Caco-2 (cell line): Measurements from ENCODE around the gene NPR1. TPM values are rescaled to one million over a fixed set of nuclear protein-coding genes. Genes with fewer than 3 reads are reported as not detected.

Experiments
- BruUV-seq: library from RNA; stranded (reverse); fragments of 400-500 nt; replicated peaks from 2 replicates; lab custom pipeline; 2021; lab: Mats Ljungman, UMichigan
- CTCF ChIA-PET: fragments of 300-600 bp; sonication (Branson Sonifier 250); formaldehyde crosslinking; loops from one replicate; lab custom pipeline; 2022; ENCODE audit warnings: antibody characterized with exemption; lab: Charles Lee
- POLR2A ChIA-PET: fragments of 300-600 bp; sonication (Branson Sonifier 250); formaldehyde crosslinking; loops from one replicate; lab custom pipeline; 2022; ENCODE audit warnings: antibody characterized with exemption; lab: Charles Lee
- DNase-seq, 2 experiments: peaks; one replicate each; pipeline versions ENCODE4 v3.0.0 to v3.0.0-alpha.2; 2020 to 2022
- H3K27me3 ChIP-seq: replicated peaks from 2 replicates; pipeline ENCODE4 v1.6.0; 2011; ENCODE audit warnings: low read length; ENCODE audit not compliant: control insufficient read depth, insufficient read depth
- H3K36me3 ChIP-seq: 2 replicates; pipeline ENCODE4 v1.5.1; 2011; ENCODE audit warnings: low read length; ENCODE audit not compliant: control insufficient read depth, insufficient read depth
- H3K4me1 ChIP-seq: fragments of 250-450 bp; sonication (Bioruptor Pico); 2 replicates; pipeline ENCODE4 v1.5.1; 2020; ENCODE audit warnings: mild to moderate bottlenecking
- H3K4me3 ChIP-seq: 2 replicates; pipeline ENCODE4 v1.5.1; 2011; ENCODE audit warnings: low read depth, mild to moderate bottlenecking, control low read depth, low read length
- H3K9me3 ChIP-seq: fragments of 250-450 bp; sonication (Bioruptor Pico); 2 replicates; pipeline ENCODE4 v1.5.1; 2020; ENCODE audit warnings: mild to moderate bottlenecking, moderate library complexity
- H3K27ac Mint-ChIP-seq: one replicate; pipeline ENCODE4 v1.8.0; 2022; ENCODE audit warnings: mixed read lengths; ENCODE audit not compliant: unreplicated experiment
- H3K27me3 Mint-ChIP-seq: one replicate; pipeline ENCODE4 v1.8.0; 2022; ENCODE audit warnings: mixed read lengths; ENCODE audit not compliant: insufficient read depth, unreplicated experiment
- H3K36me3 Mint-ChIP-seq: one replicate; pipeline ENCODE4 v1.8.0; 2022; ENCODE audit warnings: mild to moderate bottlenecking, mixed read lengths; ENCODE audit not compliant: insufficient read depth, unreplicated experiment
- H3K4me1 Mint-ChIP-seq: one replicate; pipeline ENCODE4 v1.8.0; 2022; ENCODE audit warnings: low read depth, mixed read lengths; ENCODE audit not compliant: unreplicated experiment
- H3K4me3 Mint-ChIP-seq: one replicate; pipeline ENCODE4 v1.8.0; 2022; ENCODE audit warnings: mild to moderate bottlenecking, moderate library complexity, mixed read lengths; ENCODE audit not compliant: unreplicated experiment
- H3K9me3 Mint-ChIP-seq: one replicate; pipeline ENCODE4 v1.8.0; 2022; ENCODE audit warnings: mixed read lengths; ENCODE audit not compliant: unreplicated experiment
- CTCF ChIP-seq, 2 experiments: fragments of 200-600 bp in 1 of 2; IDR thresholded peaks; 1 replicate in 1 of 2; 2 replicates in 1 of 2; pipeline versions ENCODE4 v1.5.1 to v1.8.0; 2011 to 2022; ENCODE audit warnings: antibody characterized with exemption in 1 of 2, control low read depth in 1 of 2, inconsistent platforms in 1 of 2, low read depth in 1 of 2, low read length in 1 of 2, mild to moderate bottlenecking in 1 of 2, moderate library complexity in 1 of 2; ENCODE audit not compliant: insufficient read depth in 1 of 2, severe bottlenecking in 1 of 2, unreplicated experiment in 1 of 2
- intact Hi-C: fragments of 100-400 bp; cut with micrococcal nuclease; formaldehyde crosslinking; loops from one replicate; pipeline ENCODE4 v1.10.0; 2022; ENCODE audit not compliant: unreplicated experiment
- total RNA-seq: library from RNA; stranded (reverse); gene quantifications from 2 replicates; pipeline ENCODE4 v1.2.3, GENCODE V29; 2022

The NPR1 gene
- total RNA-seq, 1 experiment from 2014 or later: 1.4 TPM

DNA sequence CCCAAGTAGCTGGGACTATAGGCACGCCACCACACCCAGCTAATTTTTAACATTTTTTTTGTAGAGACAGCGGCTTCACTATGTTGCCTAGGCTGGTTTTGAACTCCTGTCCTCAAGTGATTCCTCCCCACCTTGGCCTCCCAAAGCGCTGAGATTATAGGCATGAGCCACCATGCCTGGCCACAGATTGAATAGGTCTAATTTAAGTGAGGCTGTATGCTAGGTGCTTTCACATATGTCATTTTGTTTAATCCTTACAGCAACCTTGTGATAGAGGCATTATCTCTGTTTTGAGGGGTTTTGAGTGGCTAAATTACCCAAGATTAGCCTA, 56.6 kb downstream of the NPR1 start:
- Mint-ChIP-seq H3K27me3 (no peaks in the 10 kb centered on the region), H3K27ac (no peak overlapping the region), H3K36me3 (peaks cover 9% of the 10 kb centered on the region), H3K4me1 (peaks cover 7% of the 10 kb centered on the region), H3K9me3 (no peaks in the 10 kb centered on the region), H3K4me3 (no peak overlapping the region)
- H3K27me3 ChIP-seq: no peaks in the 10 kb centered on the region
- H3K9me3 ChIP-seq: no peaks in the 10 kb centered on the region
- ChIA-PET POLR2A (no interaction called here), CTCF (no interaction called here)
- H3K4me1 ChIP-seq: no peaks in the 10 kb centered on the region; the same call in 1 of the 2 replicates
- TF ChIP-seq CTCF (IDR thresholded peaks at IDR 0.05; ENCODE audit: insufficient read depth in 1 of 2, low read depth in 1 of 2, low read length in 1 of 2, severe bottlenecking in 1 of 2, unreplicated experiment in 1 of 2): no peak
- BruUV-seq: no TSS peak
- no peaks in the 10 kb centered on the region; the same call in 1 of the 2 replicates for H3K36me3 ChIP-seq
- no peak for DNase-seq
- H3K4me3 ChIP-seq: no peak overlapping the region
- intact Hi-C loops: no loop called here

GRCh38 chr1:153741986-153742385, 63.5 kb downstream of the NPR1 start:
- peaks cover 35% of the 10 kb centered on the region for H3K36me3 Mint-ChIP-seq
- no peaks in the 10 kb centered on the region for H3K36me3 ChIP-seq

More at GRCh38 chr1:153741986-153742385, 63.5 kb downstream of the NPR1 start:
- no peaks in the 10 kb centered on the region for H3K9me3 Mint-ChIP-seq
- H3K4me1 Mint-ChIP-seq: peaks cover 33% of the 10 kb centered on the region
- no TSS peak for BruUV-seq
- Histone ChIP-seq H3K9me3 (no peaks in the 10 kb centered on the region), H3K27me3 (no peaks in the 10 kb centered on the region), H3K4me3 (no peak overlapping the region), H3K4me1 (peaks cover 33% of the 10 kb centered on the region)
- intact Hi-C loops: loop anchor here (2.0 to 5.0 kb wide), 2 partner anchors 13 to 110 kb away; partner anchors contain the start of genes CHTOP and INTS3
- no peaks in the 10 kb centered on the region for H3K27me3 Mint-ChIP-seq
- ChIA-PET POLR2A (interaction anchor here (0.6 to 1.7 kb wide), 4 partner anchors 14 to 236 kb away, joined by 3 to 16 read pairs (median 3); partner anchors contain the start of genes CHTOP, INTS3 and JTB), CTCF (interaction anchor here (0.6 to 0.9 kb wide), 2 partner anchors 14 to 174 kb away, joined by 3 to 7 read pairs; partner anchors contain the start of gene INTS3)
- TF ChIP-seq CTCF (IDR thresholded peaks at IDR 0.05; ENCODE audit: insufficient read depth in 1 of 2, low read depth in 1 of 2, low read length in 1 of 2, severe bottlenecking in 1 of 2, unreplicated experiment in 1 of 2): no peak
- DNase-seq: no peak
- peak overlapping the region; percentile 89 for H3K27ac Mint-ChIP-seq
- H3K4me3 Mint-ChIP-seq: peak overlapping the region; percentile 44
